CD4-positive, alpha-beta T cell treated with Interleukin-2 at 100 ng/mL for 4 hours (primary cell): Measurements from ENCODE around the gene MAML2.

Experiments
- DNase-seq: peaks from one replicate; pipeline ENCODE4 v3.0.0-alpha.2; 2020; ENCODE audit warnings: low spot score

The MAML2 gene

DNA sequence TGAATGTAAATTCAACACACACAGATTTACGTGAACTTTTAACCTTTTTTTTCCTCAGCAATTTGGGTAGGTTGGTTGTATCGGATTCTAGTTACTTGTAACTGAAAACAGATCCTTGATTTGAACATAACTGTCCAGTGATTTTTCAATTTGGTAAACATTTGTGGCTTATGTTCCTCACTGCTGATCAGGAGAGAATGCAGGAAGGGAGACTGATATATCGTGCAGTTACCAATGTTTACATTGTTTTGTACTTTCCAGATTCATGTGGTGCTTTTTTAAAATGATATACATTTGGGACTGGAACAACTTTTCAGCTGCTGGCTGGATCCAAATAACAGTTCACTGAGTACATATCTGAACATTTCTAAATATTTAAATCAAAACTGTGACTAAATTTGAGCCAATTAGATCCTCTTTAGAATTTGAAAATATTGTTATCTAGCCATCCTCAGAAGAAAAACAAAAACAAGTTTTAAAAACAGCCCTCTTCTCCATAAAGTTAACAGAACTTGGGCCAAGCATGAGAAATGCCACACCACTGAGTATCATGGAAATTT, 334.8 kb downstream of the MAML2 start:
- no peak for DNase-seq

DNA sequence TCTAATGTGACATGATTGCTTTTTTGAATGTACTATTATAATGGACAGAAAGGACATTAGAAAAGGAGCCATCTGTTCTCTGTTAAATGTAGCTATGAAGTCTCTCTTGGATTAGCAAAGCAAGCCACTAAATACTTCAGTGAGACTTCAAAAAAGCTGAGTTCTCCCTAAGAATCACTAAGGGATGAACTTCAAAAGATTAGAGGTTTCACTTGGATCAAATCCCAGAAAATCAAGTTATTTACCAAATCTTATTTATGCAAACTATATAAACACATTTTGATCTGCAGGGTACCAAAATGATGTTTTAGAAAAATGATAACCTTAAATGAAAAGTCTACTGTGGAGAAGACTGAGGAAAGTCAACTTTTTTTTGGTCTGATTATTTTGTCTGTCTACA, 337.0 kb downstream of the MAML2 start:
- DNase-seq: no peak

DNA sequence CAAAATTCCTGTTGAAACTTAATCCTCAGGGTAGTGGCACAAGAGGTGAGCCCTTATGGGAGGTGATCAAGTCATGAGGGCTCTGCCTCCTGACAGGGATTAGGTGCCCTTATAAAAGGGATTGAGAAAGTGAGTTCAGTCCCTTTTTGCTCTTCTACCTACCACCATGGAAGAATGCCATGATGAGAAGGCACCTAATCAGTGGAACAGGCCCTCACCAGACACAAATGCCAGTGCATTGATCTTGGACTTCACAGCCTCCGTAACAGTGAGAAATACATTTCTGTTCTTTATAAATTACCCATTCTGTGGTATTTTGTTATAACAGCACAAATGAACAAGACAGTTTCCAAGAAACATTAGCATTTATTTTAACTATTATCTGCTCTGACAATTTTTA, 338.1 kb downstream of the MAML2 start:
- DNase-seq: no peak

DNA sequence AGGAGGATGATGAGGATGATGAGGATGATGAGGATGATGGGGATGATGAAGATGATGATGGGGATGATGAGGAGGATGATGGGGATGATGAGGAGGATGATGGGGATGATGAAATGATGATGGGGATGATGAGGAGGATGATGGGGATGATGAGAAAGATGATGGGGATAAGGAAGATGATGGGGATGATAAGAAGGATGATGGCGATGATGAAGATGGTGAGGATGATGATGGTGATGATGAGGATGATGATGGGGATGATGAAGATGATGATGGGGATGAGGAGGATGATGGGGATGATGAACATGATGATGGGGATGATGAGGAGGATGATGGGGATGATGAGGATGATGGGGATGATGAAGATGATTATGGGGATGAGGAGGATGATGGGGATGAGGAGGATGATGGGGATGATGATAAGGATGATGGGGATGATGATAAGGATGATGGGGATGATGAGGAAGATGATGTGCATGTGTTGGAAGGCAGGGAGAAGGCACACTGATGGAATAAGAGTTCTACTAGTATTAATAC, 340.2 kb downstream of the MAML2 start:
- DNase-seq: no peak

DNA sequence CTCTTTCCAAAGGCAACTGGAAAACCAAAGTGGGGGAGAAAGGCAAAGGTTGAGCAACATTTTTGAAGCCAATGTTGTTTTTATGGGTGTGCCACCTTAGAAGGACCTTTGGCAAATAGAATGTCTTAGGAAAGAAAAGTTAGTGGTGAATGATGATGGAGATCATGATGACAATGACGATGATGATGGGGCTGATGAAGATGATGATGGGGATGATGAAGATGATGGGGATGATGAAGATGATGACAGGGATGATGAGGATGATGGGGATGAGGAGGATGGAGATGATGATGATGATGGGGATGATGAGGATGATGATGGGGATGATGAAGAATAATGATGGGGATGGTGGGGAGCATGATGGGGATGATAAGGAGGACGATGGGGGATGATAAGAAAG, 340.7 kb downstream of the MAML2 start:
- DNase-seq: no peak

DNA sequence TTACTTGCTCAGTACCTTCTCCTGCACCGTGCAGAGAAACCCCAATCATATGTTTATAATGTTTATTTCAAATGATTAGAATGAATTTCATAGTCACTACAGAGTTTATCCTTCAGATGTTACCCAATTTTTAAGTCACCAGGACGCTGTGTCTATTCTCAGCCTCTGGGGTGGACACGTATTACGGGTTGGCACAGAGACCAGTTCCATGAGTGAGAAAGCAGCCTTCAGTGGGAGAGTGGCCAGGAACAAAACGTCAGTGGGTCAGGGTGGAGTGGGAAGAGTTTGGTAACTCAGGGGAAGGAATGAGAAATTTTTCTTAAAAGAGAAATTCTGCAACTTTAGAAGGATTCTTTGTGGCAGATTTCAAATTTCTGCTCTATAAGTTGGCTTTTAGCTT, 342.0 kb downstream of the MAML2 start:
- no peak for DNase-seq

DNA sequence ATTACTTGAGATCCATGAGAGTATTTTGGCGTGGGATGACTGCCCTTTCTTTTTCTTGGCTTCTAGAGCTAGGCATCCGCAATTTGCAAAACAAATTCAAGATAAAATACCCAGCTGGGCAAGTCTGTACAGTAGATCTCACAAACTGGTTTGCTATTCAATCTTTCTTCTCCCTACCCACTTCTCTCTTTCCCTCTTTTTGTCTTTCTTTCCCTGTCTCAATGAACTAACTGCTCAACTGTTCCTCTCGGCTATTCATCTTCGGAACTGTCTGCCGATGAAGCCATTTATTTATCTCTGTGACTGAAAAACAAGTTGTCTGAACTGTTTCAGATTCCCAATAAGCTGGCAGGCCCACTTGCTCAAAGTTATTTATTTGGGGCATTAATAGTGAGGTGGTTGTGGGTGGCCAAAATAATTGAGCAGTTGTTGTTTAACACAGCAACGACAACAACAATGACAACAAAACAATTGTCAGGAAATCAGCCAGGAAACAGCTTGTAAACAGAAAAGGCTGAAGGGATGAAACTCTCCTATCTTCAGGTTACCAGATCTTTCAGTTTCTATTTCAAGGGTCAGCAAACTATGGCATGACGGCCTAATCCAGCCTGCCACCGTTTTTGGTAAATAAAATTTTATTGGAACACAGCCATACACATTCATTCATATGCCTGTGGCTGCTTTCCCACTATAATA, 343.1 kb downstream of the MAML2 start:
- no peak for DNase-seq

DNA sequence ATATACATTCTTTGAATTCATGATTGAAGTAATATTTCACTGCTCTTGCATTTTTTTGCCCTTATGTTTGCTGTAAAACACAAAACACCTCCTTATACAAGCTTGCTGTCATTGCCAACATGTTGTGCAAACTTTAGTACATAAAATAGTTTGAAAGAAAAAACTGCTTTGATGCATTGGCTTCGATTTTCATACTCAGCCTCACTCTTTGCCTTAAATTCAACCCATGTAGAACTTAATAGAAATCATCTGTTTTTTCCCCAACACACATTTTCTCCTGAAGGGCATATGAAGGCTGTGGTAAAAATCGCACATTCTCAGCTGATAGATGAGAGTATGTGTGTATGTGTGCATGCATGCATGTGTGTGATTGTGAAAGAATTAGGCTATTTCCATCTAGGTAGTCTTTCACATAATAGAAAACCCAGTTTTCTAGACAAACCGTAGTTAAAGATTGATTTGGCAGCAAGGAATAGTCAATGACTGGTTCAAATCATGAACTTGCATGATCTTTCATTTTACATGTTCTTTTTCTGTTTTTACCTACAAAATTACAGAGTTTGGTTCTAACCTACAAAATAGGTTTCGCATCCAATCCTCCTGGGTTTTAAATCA, 346.3 kb downstream of the MAML2 start:
- DNase-seq: no peak

DNA sequence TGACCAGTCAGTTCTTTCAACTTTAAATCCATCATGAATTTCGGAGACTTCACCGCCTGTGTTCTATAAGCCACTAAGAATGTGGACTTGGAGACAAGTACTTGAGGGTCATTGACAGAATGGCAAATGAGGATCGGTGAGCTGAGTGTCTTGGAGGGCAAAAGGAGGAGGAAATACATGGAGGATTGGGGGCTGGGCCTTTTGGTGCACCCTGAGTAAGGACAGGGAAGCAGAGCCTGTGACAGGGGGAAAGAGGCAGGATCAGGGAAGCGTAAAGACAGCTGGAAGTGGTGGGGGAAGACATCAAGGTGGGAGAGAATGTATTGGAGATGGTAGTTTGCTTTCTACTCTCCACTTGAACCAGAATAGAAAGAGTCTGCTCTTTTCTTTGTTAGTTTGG, 348.7 kb downstream of the MAML2 start:
- DNase-seq: no peak

DNA sequence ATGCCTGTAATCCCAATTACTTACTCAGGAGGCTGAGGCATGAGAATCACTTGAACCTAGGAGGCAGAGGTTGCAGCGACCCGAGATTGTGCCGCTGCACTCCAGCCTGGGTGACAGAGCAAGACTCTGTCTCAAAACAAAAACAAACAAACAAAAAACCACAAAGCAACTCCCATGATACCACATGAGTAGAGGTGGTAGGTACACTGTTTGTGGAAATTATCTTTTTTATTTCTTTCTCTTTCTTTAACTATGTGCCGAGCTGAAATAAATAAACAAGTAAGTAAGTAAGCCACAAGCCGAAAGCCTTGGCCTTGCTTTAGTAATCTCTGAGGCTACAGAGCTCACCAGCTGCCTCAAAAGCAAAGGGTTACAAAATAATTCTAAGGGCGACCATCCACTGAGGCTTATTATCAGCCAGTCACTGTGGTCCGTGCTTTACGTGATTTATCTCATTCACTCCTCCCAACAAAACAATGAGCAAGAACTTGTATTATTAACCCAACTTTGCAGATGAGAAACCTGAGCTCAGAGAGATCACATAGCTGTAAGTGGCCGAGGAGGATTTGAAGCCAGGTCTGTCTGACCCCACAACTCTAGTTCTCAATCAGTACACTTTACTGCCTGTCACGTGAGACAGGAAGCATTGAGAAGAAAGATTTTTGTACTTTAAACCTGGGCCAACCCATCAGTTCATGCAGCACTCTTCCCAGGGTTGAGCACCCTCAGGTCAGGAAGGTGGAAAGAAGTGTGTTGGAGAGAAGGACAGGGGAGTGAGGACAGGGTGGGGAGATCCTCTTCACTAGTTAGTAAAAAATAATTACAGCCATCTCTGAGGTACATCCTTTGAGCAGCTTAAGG, 349.3 kb downstream of the MAML2 start:
- DNase-seq: no peak

DNA sequence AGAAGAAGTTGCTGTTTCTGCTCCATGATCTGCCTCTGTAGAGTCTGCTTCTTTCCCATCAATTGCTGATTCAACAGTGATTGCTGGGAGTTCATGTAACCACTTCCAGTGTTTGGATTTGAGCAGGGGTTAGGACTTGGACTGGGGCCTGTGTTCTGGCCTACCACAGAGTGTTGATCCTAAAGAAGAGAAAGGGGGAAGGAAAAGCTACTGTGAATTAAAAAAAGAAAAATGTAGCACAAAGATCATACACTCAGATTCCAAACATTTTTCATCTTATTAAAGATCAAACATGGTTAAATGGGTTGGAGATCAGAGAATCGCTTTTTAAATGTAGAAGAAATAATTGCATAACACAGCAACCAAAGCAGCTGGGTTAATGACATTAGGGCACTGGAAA, 351.4 kb downstream of the MAML2 start:
- DNase-seq: no peak

DNA sequence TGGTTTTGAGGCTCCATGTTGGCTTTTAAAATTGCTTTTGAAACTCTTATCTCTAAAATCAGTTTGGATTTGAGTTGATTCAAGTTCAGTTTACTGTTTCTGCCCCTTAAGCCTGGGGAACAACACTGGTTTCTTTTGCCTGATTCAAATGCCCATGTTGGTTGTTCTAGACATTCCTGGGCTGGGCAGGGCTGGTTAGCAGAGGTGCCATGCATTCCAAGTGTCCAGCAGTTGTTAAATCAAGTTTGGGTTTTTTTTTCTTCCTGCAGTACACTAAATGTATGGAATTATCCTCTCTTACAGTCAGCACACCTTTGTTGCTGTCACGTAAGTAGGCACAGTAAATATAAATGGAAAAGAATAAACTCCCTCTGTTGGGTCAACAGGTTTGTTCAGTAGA, 351.9 kb downstream of the MAML2 start:
- no peak for DNase-seq

DNA sequence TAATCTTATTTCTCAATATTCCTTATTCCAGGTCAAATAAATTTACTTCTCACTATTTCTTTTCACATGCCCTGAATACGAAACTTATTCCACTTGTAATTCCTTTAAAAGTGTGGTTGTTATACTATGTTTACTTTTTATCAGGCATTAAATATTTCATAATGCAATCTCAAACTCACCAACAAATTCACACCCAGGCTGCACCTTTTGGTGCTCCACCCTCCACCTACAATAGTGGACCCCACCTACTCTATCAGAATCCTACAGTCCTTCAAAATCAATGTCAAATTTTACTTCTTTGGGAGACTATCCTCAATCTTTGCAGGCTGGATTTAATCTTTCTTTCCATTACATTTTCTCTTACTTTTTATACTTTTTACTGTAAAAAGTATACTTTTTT, 353.2 kb downstream of the MAML2 start:
- DNase-seq: no peak

DNA sequence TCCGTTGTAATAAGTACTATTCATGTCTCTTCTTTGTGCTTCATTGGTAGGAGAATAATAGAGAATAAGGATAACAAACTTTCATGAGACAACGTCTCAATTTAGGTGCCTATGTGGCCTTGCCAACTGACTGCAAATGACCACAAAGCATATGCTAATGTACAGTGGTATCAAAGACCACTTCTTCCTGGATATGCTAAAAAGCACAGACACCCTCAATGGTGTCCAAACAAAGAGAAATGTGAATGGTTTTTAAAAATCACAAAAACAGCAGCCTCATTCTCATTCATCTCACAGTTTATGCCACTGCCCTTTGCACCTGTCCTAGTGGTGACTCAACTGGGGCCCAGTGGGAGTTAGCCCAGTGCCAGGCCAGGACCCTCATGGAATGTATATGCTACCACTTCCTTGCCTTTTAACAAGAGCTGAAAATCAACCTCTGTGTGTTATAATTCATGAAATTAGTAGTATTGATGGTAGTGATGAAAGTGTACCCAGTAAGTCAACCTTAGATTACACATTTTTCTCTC, 353.9 kb downstream of the MAML2 start:
- no peak for DNase-seq

DNA sequence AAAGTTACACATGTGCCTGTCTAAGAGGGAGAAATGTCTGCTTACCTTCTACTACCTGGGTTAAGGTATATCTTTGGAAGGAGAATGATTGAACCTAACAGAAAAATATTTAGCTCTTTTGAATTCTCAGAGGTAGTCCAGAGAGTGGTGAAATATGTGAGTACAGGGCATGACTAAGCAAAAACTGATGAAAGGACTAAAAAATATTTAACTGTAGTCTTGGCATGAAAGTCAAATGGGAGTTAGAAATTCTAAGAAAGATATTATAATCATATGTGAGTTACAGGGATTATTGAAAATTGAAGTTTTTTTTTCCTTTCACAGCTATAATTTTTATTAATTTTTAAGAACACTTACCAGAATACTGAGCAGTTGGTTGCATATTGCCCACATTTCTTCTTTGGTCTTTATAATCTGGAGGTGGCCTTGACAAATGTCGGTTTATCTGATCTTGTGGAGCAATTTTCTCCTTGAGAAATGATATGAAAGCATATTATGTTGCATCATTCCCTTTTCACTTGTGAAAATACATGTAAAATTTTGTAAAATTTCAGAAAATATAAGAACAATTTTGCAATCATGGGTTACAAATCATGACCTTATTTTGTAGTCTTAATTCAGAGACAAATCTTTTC, 357.7 kb downstream of the MAML2 start:
- no peak for DNase-seq

DNA sequence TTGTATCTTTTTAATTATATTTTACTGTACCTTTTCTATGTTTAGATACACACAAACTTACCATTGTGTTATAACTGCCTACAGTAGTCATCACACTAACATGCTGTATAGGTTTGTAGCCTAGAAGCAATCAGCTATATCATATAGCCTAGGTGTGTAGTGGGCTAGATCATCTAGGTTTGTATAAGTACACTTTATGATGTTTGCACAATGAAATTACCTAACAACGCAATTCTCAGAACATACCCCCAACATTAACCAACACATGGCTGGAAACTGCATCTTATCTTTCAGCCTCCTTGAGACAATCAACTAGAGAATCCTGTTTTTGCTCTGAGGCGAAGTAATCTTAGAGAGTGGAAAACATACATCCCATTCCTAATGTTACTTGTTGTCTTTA, 358.9 kb downstream of the MAML2 start:
- DNase-seq: no peak

DNA sequence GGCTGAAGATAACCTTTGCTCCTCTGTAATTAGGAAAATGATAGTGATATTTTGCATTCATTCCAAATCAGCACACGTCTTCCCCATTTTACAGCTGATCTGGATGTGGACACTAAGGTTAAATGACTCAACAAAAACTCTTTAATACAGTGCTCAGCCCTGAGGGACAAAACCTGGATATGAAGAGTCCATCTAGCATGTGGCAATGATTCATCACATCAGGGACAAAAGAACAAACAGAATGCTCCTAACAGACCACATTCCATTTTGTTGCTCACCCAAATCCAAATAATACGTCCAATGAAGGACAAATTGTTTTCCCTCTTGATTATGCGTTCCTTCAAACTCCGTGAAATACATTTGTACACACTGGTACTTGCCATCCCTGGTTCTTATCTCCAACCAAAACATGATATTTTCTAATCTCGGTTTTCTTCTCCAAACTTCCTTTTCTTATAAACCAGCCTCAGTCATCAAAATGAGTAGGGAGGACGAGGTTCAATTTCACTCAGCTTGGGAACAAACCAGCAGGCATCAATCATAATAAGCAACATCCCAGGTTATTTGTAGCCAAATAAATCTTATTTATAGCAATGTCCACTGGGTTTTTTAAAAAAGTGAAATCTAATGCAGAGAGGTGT, 365.3 kb downstream of the MAML2 start:
- no peak for DNase-seq

DNA sequence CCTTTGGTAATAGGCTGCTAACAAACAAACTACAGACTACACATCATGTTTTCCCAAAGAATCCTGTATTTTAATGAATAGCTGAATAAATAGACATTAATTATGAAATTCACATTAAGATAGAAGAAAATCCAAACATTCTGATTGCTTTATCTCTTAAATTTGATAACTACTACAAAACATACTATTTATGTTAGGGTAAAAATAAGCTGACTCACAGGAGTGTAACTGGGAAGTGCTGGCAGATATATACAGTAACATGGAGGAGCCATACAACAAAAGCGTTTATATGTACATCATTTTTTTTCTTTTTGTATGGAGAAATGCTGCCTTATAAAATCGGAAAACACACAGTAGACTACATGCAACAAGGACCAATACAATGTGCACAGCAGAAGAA, 366.4 kb downstream of the MAML2 start:
- no peak for DNase-seq

DNA sequence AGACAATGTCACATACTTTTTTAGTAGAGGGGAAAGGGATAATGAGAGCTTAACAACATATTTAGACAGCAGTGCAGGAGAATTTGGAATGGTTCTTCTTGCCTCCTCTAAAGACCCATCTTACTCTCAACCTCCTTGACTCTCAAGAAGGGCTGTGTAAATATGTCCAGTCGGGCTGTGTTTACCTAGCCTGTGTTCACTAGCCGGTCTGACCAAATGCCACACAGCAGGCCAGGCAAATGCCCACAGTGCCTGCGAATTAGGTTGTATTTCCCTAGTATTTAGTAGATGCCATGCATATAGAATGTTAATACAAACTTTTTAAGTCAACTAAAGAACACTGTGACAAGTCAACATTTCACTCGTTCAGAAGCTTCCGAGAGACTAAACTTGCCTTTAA, 367.7 kb downstream of the MAML2 start:
- DNase-seq: no peak

DNA sequence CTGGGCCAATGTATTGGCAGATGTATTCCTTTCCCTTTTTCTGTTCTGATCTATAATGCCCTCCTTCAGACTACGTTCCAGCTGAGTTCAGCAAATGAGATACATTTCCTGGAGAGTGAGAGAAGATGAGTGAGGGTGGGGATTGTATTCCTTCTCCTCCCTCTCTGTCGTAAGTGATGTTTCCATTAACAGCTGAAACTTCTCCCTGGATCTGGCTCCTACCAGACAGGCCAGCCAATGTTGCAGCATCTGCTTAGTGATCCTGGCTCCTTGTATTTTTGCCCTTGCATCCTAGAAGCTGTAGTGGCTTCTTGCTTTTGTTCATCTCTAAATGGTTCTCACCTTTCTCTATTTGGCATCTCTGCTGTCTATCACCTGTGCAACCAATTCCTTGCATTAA, 370.9 kb downstream of the MAML2 start:
- no peak for DNase-seq

DNA sequence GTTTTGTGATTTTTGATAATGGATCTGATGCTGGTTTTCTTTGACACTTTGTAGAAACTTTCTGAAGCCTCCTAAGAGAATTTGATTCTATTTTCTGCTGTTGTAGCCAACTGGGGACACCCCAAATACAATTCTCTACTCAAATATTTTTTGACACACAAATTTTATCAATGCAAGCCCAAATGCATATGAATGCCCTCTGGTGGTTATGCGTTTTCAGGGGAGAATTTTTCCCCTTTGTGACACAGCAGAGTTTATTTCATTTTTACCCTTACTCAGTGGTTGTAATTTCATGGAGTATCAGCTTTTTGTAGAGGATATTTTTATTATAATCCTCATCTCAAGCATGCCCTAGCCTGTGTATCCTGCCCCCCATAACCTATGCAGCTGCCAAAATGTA, 374.4 kb downstream of the MAML2 start:
- DNase-seq: no peak
